22Rv1 (cell line): Measurements from ENCODE around the gene ANO2.
"Not testable (repeated sequence)": the region's sequence is repeated elsewhere in the genome, so short reads cannot be mapped to it uniquely, and the experiment has no call there.

Source experiments
- ZFX ChIP-seq: fragments of 450-650 bp; IDR thresholded peaks from 2 replicates; pipeline ENCODE4 v1.6.1; 2017; ENCODE audit warnings: antibody characterized with exemption, borderline replicate concordance
- TF ChIP-seq, protein P1 (sequence below): fragments of 450-650 bp; IDR thresholded peaks from 2 replicates; pipeline ENCODE4 v1.5.1; 2017; ENCODE audit warnings: mild to moderate bottlenecking

GRCh38 chr12:5825761-5826160 is 119.3 kb downstream of the ANO2 start:
- TF ChIP-seq, protein P1, sequence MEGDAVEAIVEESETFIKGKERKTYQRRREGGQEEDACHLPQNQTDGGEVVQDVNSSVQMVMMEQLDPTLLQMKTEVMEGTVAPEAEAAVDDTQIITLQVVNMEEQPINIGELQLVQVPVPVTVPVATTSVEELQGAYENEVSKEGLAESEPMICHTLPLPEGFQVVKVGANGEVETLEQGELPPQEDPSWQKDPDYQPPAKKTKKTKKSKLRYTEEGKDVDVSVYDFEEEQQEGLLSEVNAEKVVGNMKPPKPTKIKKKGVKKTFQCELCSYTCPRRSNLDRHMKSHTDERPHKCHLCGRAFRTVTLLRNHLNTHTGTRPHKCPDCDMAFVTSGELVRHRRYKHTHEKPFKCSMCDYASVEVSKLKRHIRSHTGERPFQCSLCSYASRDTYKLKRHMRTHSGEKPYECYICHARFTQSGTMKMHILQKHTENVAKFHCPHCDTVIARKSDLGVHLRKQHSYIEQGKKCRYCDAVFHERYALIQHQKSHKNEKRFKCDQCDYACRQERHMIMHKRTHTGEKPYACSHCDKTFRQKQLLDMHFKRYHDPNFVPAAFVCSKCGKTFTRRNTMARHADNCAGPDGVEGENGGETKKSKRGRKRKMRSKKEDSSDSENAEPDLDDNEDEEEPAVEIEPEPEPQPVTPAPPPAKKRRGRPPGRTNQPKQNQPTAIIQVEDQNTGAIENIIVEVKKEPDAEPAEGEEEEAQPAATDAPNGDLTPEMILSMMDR: not testable (repeated sequence)
- not testable (repeated sequence) for TF ChIP-seq ZFX
